Body of pancreas (tissue), 4 donors: Measurements from ENCODE around the gene GTF2IRD1. TPM values are rescaled to one million over a fixed set of nuclear protein-coding genes. Genes with fewer than 3 reads are reported as not detected.
"Not testable (repeated sequence)": the region's sequence is repeated elsewhere in the genome, so short reads cannot be mapped to it uniquely, and the experiment has no call there.

Source experiments
- ATAC-seq: fragments of 150-250 bp; one replicate; pipeline ENCODE4 v1.9.1; 2016
- DNase-seq, 4 donors: peaks; one replicate each; pipeline ENCODE4 v3.0.0-alpha.2; 2019
- H3K27ac ChIP-seq, 4 donors: fragments of 200-600 bp; sonication (generic); 1 replicate in 3 of 4; 2 replicates in 1 of 4; pipeline versions ENCODE4 v1.5.1 to v1.6.1; 2016 to 2019; ENCODE audit warnings: mild to moderate bottlenecking in 1 of 4, mixed read lengths in 1 of 4, moderate library complexity in 1 of 4
- H3K27me3 ChIP-seq, 2 donors: fragments of 200-600 bp; sonication (generic); one replicate each; pipeline ENCODE4 v1.6.0; 2016; ENCODE audit warnings: mild to moderate bottlenecking in 1 of 2
- H3K36me3 ChIP-seq, 2 donors: fragments of 200-600 bp; sonication (generic); replicated peaks in 1 of 2; 2 replicates each; pipeline ENCODE4 v1.5.1; 2016; ENCODE audit warnings: low read depth in 2 of 2; ENCODE audit not compliant: insufficient read depth in 1 of 2
- H3K4me1 ChIP-seq: fragments of 200-600 bp; sonication (generic); one replicate; pipeline ENCODE4 v1.6.0; 2016
- H3K4me3 ChIP-seq, 2 donors: fragments of 200-600 bp; sonication (generic); 1 replicate in 1 of 2; 2 replicates in 1 of 2; pipeline ENCODE4 v1.5.1; 2016 to 2019
- H3K9me3 ChIP-seq, 3 donors: fragments of 200-600 bp; sonication (generic); 1 replicate in 2 of 3; 2 replicates in 1 of 3; pipeline ENCODE4 v1.5.1; 2016
- CTCF ChIP-seq, 7 experiments: fragments of 450-650 bp in 4 of 7; fragments of 200-600 bp in 3 of 7; sonication (generic) in 3 of 7; IDR thresholded peaks; one replicate each; pipeline ENCODE4 v1.5.1; 2016 to 2019; ENCODE audit warnings: antibody characterized with exemption in 7 of 7
- POLR2A ChIP-seq, 3 donors: fragments of 450-650 bp; IDR thresholded peaks; one replicate each; pipeline ENCODE4 v1.6.1; 2016; ENCODE audit warnings: antibody characterized with exemption in 3 of 3, mild to moderate bottlenecking in 2 of 3
- WGBS, 2 donors: methylation state at CpG; one replicate each; pipeline ENCODE4 v1.1.5; 2017; 5-methylcytosine and 5-hydroxymethylcytosine counted together
- intact Hi-C: fragments of 100-400 bp; cut with DNase I; formaldehyde crosslinking; loops from one replicate; pipeline ENCODE4 v1.15.1; 2023
- total RNA-seq, 2 donors: library from RNA; depleted of rRNA; stranded (reverse); fragments of >200 nt; gene quantifications; one replicate each; pipeline ENCODE4 v1.1.0, GENCODE V29; 2016

Gene GTF2IRD1
- total RNA-seq, 2 donors from 2014 or later: 9.2 to 11.2 TPM

DNA sequence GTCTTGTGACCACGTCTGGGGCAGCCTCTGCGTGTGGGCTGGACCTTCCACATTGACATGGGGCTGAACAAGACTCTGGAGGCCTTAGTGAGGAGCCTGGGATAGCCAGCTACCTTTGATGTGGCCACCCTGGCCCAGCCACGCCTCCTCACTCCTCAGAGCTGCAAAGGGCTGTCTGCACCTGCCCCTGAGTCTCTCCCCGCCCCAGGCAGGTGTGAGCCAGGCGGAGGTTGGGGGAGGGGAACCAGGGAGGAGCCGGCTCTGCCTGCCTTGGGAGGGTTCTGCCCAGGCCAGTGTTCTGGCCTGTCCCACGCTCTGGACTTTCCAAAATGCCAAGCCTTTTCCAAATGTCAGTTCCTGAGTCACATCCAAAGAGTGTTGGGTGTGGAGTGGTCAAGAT lies 72.2 kb downstream of the GTF2IRD1 start:
- WGBS, 2 donors: 21 to 45% methylated on average over 5 to 7 of the region's 7 CpGs

DNA sequence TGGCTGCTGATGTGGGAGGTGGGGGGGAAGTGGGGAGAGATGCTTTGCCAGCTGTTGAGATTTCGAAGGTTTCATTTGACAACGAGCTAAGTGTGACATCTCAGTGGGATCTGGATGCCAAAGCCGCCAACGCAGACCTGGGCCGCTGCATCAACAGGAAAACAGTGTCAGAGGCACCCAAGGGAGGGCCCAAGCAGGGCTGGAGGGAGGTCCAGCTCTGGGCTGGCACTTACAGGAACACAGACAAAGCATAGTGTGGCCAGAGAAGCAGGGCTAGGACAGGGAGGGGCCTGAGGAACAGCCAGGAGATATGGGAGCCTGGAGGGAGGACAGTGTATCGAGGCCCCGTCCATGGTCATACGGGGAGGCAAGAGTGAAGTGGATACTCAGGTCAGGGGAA lies 73.1 kb downstream of the GTF2IRD1 start:
- Histone ChIP-seq H3K4me1 (peaks cover 22% of the 10 kb centered on the region), H3K4me3 (no peak overlapping the region), H3K36me3 (no peaks in the 10 kb centered on the region), H3K27me3 (no peaks in the 10 kb centered on the region), H3K9me3 (no peaks in the 10 kb centered on the region), H3K27ac (no peak overlapping the region)
- no peak for DNase-seq
- no peak for ATAC-seq
- intact Hi-C loops: no loop called here
- TF ChIP-seq CTCF (IDR thresholded peaks at IDR 0.05) (no peak), POLR2A (IDR thresholded peaks at IDR 0.05) (no peak)
- 81 to 84% methylated on average over 8 of the region's 8 CpGs for WGBS, 2 donors

More for the DNA sequence above, 72.2 kb downstream of the GTF2IRD1 start:
- peaks cover 22% of the 10 kb centered on the region for H3K4me1 ChIP-seq
- H3K9me3 ChIP-seq: no peaks in the 10 kb centered on the region
- peak; percentile 74 for ATAC-seq
- no peaks in the 10 kb centered on the region for H3K27me3 ChIP-seq
- intact Hi-C loops: no loop called here
- H3K36me3 ChIP-seq: no peaks in the 10 kb centered on the region
- peak; percentile 73 to 88 (median 84) for DNase-seq
- no peak for TF ChIP-seq POLR2A (IDR thresholded peaks at IDR 0.05)
- TF ChIP-seq CTCF (IDR thresholded peaks at IDR 0.05): no peak
- H3K27ac ChIP-seq: peak overlapping the region in 2 of 4 donors; percentile 6 to 19
- H3K4me3 ChIP-seq: no peak overlapping the region

GRCh38 chr7:74527842-74528241 lies 74.1 kb downstream of the GTF2IRD1 start:
- DNase-seq (peak; percentile 82 to 94 (median 92)), ATAC-seq (peak; percentile 90)
- 34 to 44% methylated on average over 7 of the region's 7 CpGs for WGBS, 2 donors
- intact Hi-C loops: no loop called here
- Histone ChIP-seq H3K9me3 (no peaks in the 10 kb centered on the region), H3K27ac (peak overlapping the region in 3 of 4 donors; percentile 46 to 63 (median 52)), H3K27me3 (no peaks in the 10 kb centered on the region), H3K4me3 (no peak overlapping the region), H3K36me3 (no peaks in the 10 kb centered on the region), H3K4me1 (peaks cover 22% of the 10 kb centered on the region)
- no peak for TF ChIP-seq CTCF (IDR thresholded peaks at IDR 0.05)
- TF ChIP-seq POLR2A (IDR thresholded peaks at IDR 0.05): no peak

GRCh38 chr7:74528773-74529172 lies 75.1 kb downstream of the GTF2IRD1 start:
- WGBS, 2 donors: 88 to 90% methylated on average over 7 of the region's 7 CpGs
- intact Hi-C loops, H3K36me3 ChIP-seq, ATAC-seq, H3K9me3 ChIP-seq, DNase-seq, H3K27me3 ChIP-seq, H3K27ac ChIP-seq, H3K4me3 ChIP-seq: not testable (repeated sequence)
- H3K4me1 ChIP-seq: peaks cover 22% of the 10 kb centered on the region

GRCh38 chr7:74535951-74536356 lies 82.2 kb downstream of the GTF2IRD1 start:
- ATAC-seq: no peak
- no peak for DNase-seq
- WGBS, 2 donors: 76% methylated on average over 13 of the region's 13 CpGs; no CpG with 5 or more reads in 1 of the 2 donors
- Histone ChIP-seq H3K36me3 (no peaks in the 10 kb centered on the region), H3K27ac (no peak overlapping the region), H3K4me1 (peaks cover 6% of the 10 kb centered on the region), H3K4me3 (no peak overlapping the region), H3K9me3 (no peaks in the 10 kb centered on the region), H3K27me3 (no peaks in the 10 kb centered on the region)
- TF ChIP-seq CTCF (IDR thresholded peaks at IDR 0.05) (no peak), POLR2A (IDR thresholded peaks at IDR 0.05) (no peak)
- intact Hi-C loops: loop anchor here (10.0 kb wide), 1 partner anchor 91 kb away; no protein-coding TSS in a partner anchor

DNA sequence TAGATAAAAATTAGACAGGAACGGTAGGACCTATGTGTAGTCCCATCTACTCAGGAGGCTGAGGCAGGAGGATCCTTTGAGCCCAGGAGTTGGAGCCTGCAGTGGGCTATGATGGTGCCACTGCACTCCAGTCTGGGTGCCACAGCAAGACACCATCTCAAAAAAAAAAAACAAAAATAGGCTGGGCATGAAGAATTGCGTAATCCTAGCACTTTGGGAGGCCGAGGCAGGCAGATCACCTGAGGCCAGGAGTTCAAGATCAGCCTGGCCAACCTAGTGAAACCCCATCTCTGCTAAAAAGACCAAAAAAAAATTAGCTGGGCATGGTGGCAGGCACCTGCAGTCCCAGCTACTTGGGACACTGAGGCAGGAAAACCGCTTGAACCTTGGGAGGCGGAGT lies 88.2 kb downstream of the GTF2IRD1 start:
- H3K27ac ChIP-seq, H3K9me3 ChIP-seq, intact Hi-C loops, DNase-seq, H3K27me3 ChIP-seq, H3K4me1 ChIP-seq, H3K4me3 ChIP-seq, ATAC-seq, H3K36me3 ChIP-seq: not testable (repeated sequence)
- WGBS, 2 donors: 89 to 98% methylated on average over 5 of the region's 5 CpGs
